SK-N-SH treated with all-trans-retinoic acid at 6 μM for 48 hours (cell line): ENCODE results near the gene DVL1.

Experiments used
- ATAC-seq: fragments of 200-7000 bp; cut with Tn5 transposase; 3 replicates; pipeline ENCODE4 v1.9.1; 2020; ENCODE audit warnings: mild to moderate bottlenecking, moderate library complexity
- ARNTL ChIP-seq: fragments of 450-650 bp; formaldehyde crosslinking; IDR thresholded peaks from 2 replicates; pipeline ENCODE4 v1.5.0; 2020; ENCODE audit warnings: low read depth, mild to moderate bottlenecking, moderate library complexity, borderline replicate concordance
- BACH2 ChIP-seq: fragments of 250-450 bp; sonication (Bioruptor Pico); IDR thresholded peaks from 2 replicates; pipeline ENCODE4 v1.9.0; 2021; ENCODE audit warnings: mild to moderate bottlenecking, borderline replicate concordance
- CSDC2 ChIP-seq: fragments of 250-450 bp; sonication (Bioruptor Pico); IDR thresholded peaks from 2 replicates; pipeline ENCODE4 v1.5.0; 2020; ENCODE audit warnings: mild to moderate bottlenecking, moderate library complexity
- ESRRG ChIP-seq: fragments of 250-450 bp; sonication (Bioruptor Pico); IDR thresholded peaks from 2 replicates; pipeline ENCODE4 v1.6.1; 2021; ENCODE audit warnings: mild to moderate bottlenecking
- ISL1 ChIP-seq: fragments of 250-450 bp; sonication (Bioruptor Pico); IDR thresholded peaks from 2 replicates; pipeline ENCODE4 v2.1.2; 2022; ENCODE audit warnings: mild to moderate bottlenecking, moderate library complexity
- OSR1 ChIP-seq: fragments of 250-450 bp; sonication (Bioruptor Pico); IDR thresholded peaks from 2 replicates; pipeline ENCODE4 v1.8.0; 2022; ENCODE audit warnings: moderate library complexity, mild to moderate bottlenecking, inconsistent platforms
- PPARA ChIP-seq: fragments of 250-450 bp; sonication (Bioruptor Pico); IDR thresholded peaks from 2 replicates; pipeline ENCODE4 v1.5.0; 2020; ENCODE audit warnings: mild to moderate bottlenecking, borderline replicate concordance
- RARB ChIP-seq: fragments of 250-450 bp; sonication (Bioruptor Pico); IDR thresholded peaks from 2 replicates; pipeline ENCODE4 v1.8.0; 2021; ENCODE audit warnings: mild to moderate bottlenecking, moderate library complexity
- TCF4 ChIP-seq: fragments of 250-450 bp; sonication (Bioruptor Pico); IDR thresholded peaks from 2 replicates; pipeline ENCODE4 v1.8.0; 2021; ENCODE audit warnings: mild to moderate bottlenecking, moderate library complexity, borderline replicate concordance
- TOX ChIP-seq: fragments of 250-450 bp; sonication (Bioruptor Pico); IDR thresholded peaks from 2 replicates; pipeline ENCODE4 v1.8.0; 2021; ENCODE audit warnings: mild to moderate bottlenecking, moderate library complexity, borderline replicate concordance
- ZC3H10 ChIP-seq: fragments of 250-450 bp; sonication (Bioruptor Pico); IDR thresholded peaks from 2 replicates; pipeline ENCODE4 v1.5.1; 2021; ENCODE audit warnings: mild to moderate bottlenecking, moderate library complexity
- ZFP3 ChIP-seq: fragments of 250-450 bp; sonication (Bioruptor Pico); IDR thresholded peaks from 2 replicates; pipeline ENCODE4 v1.5.0; 2020; ENCODE audit warnings: mild to moderate bottlenecking, moderate library complexity
- ZFP30 ChIP-seq: fragments of 450-650 bp; formaldehyde crosslinking; IDR thresholded peaks from 2 replicates; pipeline ENCODE4 v1.5.0; 2022; ENCODE audit warnings: mild to moderate bottlenecking, moderate library complexity
- ZNF565 ChIP-seq: fragments of 450-650 bp; formaldehyde crosslinking; conservative IDR thresholded peaks from 2 replicates; pipeline ENCODE4 v1.5.0; 2020; ENCODE audit warnings: low read depth, mild to moderate bottlenecking, moderate library complexity
- ZNF8 ChIP-seq: fragments of 450-650 bp; formaldehyde crosslinking; IDR thresholded peaks from 2 replicates; pipeline ENCODE4 v1.5.0; 2020; ENCODE audit warnings: mild to moderate bottlenecking, moderate library complexity
- TF ChIP-seq, protein P1 (sequence below): fragments of 250-450 bp; sonication (Bioruptor Pico); IDR thresholded peaks from 2 replicates; pipeline ENCODE4 v1.5.1; 2021; ENCODE audit warnings: mild to moderate bottlenecking, moderate library complexity
- TF ChIP-seq, protein P2 (sequence below): fragments of 250-450 bp; sonication (Bioruptor Pico); IDR thresholded peaks from 2 replicates; pipeline ENCODE4 v1.5.0; 2020; ENCODE audit warnings: mild to moderate bottlenecking, moderate library complexity
- TF ChIP-seq, protein P3 (sequence below): fragments of 250-450 bp; sonication (Bioruptor Pico); IDR thresholded peaks from 2 replicates; pipeline ENCODE4 v1.8.0; 2021; ENCODE audit warnings: low read depth, mild to moderate bottlenecking, moderate library complexity, borderline replicate concordance

DVL1 gene

DNA sequence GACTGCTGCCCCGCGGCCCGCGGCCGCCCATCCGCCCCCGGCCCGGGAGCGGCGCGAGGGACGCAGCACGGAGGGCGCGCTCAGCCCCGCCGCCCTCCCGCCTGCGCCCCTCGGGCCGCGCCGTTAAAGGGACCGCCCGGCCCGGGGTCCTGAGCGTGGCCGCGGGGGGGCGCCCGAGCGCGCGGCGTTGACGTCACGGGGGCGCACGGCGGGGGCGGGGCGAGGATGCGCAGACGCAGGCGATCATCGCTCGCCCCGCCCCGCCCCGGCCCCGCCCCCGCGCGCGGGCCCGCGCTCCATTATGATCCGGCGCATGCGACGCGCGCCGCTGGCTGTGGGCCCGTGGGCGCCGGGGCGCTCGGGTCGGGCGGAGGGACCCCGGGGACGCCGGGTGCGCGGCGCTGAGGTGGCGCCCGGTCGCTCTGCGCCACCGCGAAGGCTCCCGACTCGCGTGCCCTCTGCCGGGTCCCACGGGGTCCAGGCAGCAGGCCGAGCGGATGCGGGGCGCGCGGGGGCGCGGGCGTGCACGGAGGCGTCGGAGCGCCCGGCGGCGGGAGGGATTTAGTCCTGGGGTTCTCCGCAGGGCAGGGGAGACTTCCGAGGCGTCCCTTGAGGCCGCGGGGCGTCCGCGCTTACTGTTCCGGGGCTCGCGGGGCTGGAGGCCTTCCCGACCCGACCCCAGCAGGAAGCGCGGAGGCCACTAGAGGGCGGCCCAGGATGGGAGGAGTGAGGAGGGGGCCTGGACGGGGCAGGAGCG lies at the start of gene DVL1:
TSS of gene DVL1 (minus strand) at position 163 of the 757 bp plus-strand sequence. CDS start 353 bp downstream, outside the sequence.
- peak; percentile 37 for ATAC-seq

DNA sequence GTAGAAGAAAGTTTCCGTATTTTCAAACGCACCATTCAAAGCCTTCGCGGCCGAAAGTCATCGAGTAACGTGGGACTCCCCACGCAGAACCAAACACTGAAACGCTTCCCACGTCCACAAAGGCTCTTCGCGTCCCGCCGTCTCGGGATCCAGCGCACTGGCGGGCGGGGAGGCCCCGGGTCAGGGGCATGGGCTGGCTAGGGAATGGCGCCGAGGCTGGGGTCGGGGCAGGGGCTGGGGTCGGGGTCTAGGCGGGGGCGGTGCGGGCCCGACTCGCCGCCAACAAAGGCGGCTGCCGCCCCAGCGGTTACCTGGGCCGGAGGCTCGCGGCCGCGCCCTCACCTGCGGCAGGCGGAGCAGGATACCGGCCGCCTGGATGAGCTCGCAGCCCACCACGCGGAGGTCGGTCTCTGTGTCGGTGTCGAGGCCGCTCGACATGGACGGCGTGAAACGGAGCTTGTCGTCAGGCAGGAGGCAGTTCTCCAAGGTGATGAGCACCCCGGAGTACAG lies 49.5 kb upstream of the DVL1 start:
- TF ChIP-seq, protein P1, sequence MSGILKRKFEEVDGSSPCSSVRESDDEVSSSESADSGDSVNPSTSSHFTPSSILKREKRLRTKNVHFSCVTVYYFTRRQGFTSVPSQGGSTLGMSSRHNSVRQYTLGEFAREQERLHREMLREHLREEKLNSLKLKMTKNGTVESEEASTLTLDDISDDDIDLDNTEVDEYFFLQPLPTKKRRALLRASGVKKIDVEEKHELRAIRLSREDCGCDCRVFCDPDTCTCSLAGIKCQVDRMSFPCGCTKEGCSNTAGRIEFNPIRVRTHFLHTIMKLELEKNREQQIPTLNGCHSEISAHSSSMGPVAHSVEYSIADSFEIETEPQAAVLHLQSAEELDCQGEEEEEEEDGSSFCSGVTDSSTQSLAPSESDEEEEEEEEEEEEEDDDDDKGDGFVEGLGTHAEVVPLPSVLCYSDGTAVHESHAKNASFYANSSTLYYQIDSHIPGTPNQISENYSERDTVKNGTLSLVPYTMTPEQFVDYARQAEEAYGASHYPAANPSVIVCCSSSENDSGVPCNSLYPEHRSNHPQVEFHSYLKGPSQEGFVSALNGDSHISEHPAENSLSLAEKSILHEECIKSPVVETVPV: no peak
- no peak for TF ChIP-seq RARB (CRISPR knock-in tag)
- no peak for TF ChIP-seq ESRRG
- TF ChIP-seq ZFP30 (CRISPR knock-in tag): no peak
- TF ChIP-seq BACH2: no peak
- TF ChIP-seq ZFP3 (CRISPR knock-in tag): no peak
- TF ChIP-seq, protein P2, sequence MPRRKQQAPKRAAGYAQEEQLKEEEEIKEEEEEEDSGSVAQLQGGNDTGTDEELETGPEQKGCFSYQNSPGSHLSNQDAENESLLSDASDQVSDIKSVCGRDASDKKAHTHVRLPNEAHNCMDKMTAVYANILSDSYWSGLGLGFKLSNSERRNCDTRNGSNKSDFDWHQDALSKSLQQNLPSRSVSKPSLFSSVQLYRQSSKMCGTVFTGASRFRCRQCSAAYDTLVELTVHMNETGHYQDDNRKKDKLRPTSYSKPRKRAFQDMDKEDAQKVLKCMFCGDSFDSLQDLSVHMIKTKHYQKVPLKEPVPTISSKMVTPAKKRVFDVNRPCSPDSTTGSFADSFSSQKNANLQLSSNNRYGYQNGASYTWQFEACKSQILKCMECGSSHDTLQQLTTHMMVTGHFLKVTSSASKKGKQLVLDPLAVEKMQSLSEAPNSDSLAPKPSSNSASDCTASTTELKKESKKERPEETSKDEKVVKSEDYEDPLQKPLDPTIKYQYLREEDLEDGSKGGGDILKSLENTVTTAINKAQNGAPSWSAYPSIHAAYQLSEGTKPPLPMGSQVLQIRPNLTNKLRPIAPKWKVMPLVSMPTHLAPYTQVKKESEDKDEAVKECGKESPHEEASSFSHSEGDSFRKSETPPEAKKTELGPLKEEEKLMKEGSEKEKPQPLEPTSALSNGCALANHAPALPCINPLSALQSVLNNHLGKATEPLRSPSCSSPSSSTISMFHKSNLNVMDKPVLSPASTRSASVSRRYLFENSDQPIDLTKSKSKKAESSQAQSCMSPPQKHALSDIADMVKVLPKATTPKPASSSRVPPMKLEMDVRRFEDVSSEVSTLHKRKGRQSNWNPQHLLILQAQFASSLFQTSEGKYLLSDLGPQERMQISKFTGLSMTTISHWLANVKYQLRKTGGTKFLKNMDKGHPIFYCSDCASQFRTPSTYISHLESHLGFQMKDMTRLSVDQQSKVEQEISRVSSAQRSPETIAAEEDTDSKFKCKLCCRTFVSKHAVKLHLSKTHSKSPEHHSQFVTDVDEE (CRISPR knock-in tag): no peak
- no peak for ATAC-seq

More for the DNA sequence above, at the start of gene DVL1:
- TF ChIP-seq ZNF8 (CRISPR knock-in tag): no peak
- no peak for TF ChIP-seq CSDC2 (CRISPR knock-in tag)
- no peak for TF ChIP-seq RARB (CRISPR knock-in tag)
- no peak for TF ChIP-seq TCF4 (CRISPR knock-in tag)
- TF ChIP-seq ZFP30 (CRISPR knock-in tag): no peak
- no peak for TF ChIP-seq PPARA (CRISPR knock-in tag)

DNA sequence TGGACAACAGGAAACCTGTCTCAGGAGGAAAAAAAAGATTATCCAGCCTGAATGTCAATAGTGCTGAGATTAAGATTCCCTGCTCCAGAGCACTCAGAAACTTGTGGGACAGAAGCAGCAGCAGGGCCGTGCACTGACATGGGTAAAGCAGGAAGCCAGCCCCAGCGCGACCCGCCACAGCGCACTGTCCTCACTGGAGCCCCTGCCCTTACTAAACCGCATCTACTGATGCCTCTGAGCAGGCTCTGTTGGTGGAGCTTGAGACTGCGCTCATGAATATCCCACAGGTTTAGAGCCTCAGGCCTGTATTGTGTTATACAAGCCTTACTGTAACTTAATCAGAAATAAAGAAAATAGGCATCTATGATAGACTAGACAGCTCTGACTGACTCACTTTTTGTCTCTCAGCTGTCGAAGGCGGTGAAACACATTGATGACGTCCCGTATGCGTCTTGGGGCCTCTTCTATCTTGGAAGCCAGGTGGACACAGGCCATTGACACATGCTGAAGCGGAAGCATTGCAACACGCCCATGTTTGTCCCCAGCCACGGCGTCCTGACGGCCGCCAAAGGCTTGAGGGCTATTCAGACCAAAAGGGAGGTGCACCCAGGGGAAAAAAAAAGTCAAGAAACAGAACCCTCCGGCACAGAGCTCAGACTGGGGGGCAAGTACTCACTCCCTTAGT lies 48.8 kb upstream of the DVL1 start:
- no peak for ATAC-seq
- TF ChIP-seq, protein P3, sequence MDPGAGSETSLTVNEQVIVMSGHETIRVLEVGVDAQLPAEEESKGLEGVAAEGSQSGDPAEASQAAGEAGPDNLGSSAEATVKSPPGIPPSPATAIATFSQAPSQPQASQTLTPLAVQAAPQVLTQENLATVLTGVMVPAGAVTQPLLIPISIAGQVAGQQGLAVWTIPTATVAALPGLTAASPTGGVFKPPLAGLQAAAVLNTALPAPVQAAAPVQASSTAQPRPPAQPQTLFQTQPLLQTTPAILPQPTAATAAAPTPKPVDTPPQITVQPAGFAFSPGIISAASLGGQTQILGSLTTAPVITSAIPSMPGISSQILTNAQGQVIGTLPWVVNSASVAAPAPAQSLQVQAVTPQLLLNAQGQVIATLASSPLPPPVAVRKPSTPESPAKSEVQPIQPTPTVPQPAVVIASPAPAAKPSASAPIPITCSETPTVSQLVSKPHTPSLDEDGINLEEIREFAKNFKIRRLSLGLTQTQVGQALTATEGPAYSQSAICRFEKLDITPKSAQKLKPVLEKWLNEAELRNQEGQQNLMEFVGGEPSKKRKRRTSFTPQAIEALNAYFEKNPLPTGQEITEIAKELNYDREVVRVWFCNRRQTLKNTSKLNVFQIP (CRISPR knock-in tag): no peak
- no peak for TF ChIP-seq ISL1 (CRISPR knock-in tag)
- no peak for TF ChIP-seq TCF4 (CRISPR knock-in tag)
- no peak for TF ChIP-seq ZNF565 (CRISPR knock-in tag)
- TF ChIP-seq, protein P1: no peak
- TF ChIP-seq, protein P2 (CRISPR knock-in tag): no peak

DNA sequence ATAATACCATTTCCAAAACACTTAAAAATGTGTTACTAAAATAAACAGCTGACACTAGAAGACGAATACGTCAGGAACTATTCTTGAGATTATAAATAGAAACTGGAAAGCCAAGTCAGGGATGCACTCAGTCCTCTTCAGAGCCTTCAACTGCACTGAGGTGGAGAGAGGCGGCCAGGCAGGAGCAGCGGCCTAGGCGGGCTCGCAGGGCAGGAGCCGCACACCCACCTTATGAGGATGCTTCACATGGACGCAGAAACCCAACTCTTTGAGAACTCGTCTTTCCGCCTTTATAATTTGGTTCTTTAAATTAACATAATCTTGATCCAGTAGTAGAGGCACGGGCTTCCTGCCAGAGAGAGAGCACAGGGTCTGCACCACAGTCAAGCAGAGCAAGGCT lies 45.9 kb upstream of the DVL1 start:
- no peak for TF ChIP-seq ARNTL (CRISPR knock-in tag)
- TF ChIP-seq ESRRG: no peak
- TF ChIP-seq TOX (CRISPR knock-in tag): no peak
- TF ChIP-seq ZNF8 (CRISPR knock-in tag): no peak
- TF ChIP-seq ZC3H10 (CRISPR knock-in tag): no peak
- no peak for TF ChIP-seq OSR1
- no peak for ATAC-seq
